Measurements from ENCODE around the gene LRRN1.

LRRN1 gene

GRCh38 chr3:3799173-3800079, at the start of gene LRRN1:
LRRN1 (plus strand) TSS chr3:3799431; CDS start chr3:3844642, 45,211 bp downstream.
- no peak for DNase-seq

GRCh38 chr3:3753416-3753815, 45.8 kb upstream of the LRRN1 start:
- DNase-seq: no peak

- no peak for DNase-seq
Observed at GRCh38 chr3:3765661-3766060, 33.6 kb upstream of the LRRN1 start.

- no peak for DNase-seq
Observed at GRCh38 chr3:3766140-3766539, 33.1 kb upstream of the LRRN1 start.

GRCh38 chr3:3771094-3771493, 28.1 kb upstream of the LRRN1 start:
- DNase-seq: no peak

GRCh38 chr3:3771567-3771966, 27.7 kb upstream of the LRRN1 start:
- DNase-seq: no peak

- no peak for DNase-seq
Observed at GRCh38 chr3:3772338-3772737, 26.9 kb upstream of the LRRN1 start.

- DNase-seq: no peak
Observed at GRCh38 chr3:3772920-3773319, 26.3 kb upstream of the LRRN1 start.

GRCh38 chr3:3776607-3777006, 22.6 kb upstream of the LRRN1 start:
- no peak for DNase-seq

GRCh38 chr3:3778216-3778615, 21.0 kb upstream of the LRRN1 start:
- DNase-seq: no peak

- DNase-seq: no peak
Observed at GRCh38 chr3:3778641-3779270, 20.5 kb upstream of the LRRN1 start.

GRCh38 chr3:3782457-3782856, 16.8 kb upstream of the LRRN1 start:
- DNase-seq: no peak

- DNase-seq: no peak
Observed at GRCh38 chr3:3783210-3783609, 16.0 kb upstream of the LRRN1 start.

- no peak for DNase-seq
Observed at GRCh38 chr3:3783696-3784095, 15.5 kb upstream of the LRRN1 start.

- DNase-seq: no peak
Observed at GRCh38 chr3:3792391-3792790, 6.8 kb upstream of the LRRN1 start.

- DNase-seq: no peak
Observed at GRCh38 chr3:3798631-3799113, 559 bp upstream of the LRRN1 start.

- no peak for DNase-seq
Observed at GRCh38 chr3:3800080-3800455, 837 bp downstream of the LRRN1 start.

GRCh38 chr3:3800685-3801493, 1.7 kb downstream of the LRRN1 start:
- DNase-seq: no peak

GRCh38 chr3:3801494-3801841, 2.2 kb downstream of the LRRN1 start:
- DNase-seq: no peak

- no peak for DNase-seq
Observed at GRCh38 chr3:3802046-3802445, 2.8 kb downstream of the LRRN1 start.

GRCh38 chr3:3804560-3804959, 5.3 kb downstream of the LRRN1 start:
- DNase-seq: no peak

GRCh38 chr3:3806092-3806491, 6.9 kb downstream of the LRRN1 start:
- DNase-seq: no peak

GRCh38 chr3:3806856-3807255, 7.6 kb downstream of the LRRN1 start:
- DNase-seq: no peak

- DNase-seq: no peak
Observed at GRCh38 chr3:3813013-3813412, 13.8 kb downstream of the LRRN1 start.
